ENCODE data around the gene ADAT3.

DNA sequence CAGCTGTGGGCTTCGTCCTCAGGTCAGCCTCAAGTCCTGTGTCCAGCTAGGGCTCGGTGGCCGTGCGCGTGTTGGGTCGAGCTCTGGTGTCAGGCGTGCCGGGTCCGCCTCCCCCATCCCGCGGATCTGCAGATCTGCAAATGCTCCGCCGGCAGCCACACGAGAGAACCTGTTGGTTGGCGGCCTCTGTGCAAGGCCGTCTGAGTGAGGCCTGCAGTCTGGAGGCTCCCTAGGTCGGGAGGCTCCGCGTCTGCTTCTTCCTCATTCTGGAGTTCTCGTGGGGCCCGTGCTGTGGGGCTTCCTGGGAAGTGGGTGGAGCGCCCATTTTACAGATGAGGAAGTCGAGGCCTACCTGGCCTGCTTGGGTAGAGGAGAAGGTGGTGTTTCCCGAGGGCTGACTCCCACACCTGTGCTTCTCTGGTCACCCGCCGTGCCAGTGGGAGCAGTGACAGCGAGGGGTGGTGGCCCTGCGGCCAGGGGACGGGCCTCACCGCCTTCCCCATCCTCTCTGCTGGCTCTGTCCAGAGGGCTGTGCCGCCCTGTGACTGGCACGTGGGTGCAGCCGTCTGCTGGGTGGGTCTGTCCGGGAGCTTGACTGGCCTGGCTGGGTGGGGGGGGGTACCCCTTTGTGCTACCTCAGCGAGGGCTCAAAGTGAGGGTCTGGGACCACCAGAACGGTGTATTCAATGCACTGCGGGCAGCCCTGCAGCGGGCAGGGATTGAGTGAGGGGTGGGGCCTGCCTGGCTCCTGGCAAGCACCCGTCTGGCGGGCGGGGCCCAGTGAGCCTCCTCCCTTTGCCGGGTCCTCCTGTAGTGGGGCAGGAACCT lies 39.1 kb downstream of the ADAT3 start:
- TF ChIP-seq, protein P1, sequence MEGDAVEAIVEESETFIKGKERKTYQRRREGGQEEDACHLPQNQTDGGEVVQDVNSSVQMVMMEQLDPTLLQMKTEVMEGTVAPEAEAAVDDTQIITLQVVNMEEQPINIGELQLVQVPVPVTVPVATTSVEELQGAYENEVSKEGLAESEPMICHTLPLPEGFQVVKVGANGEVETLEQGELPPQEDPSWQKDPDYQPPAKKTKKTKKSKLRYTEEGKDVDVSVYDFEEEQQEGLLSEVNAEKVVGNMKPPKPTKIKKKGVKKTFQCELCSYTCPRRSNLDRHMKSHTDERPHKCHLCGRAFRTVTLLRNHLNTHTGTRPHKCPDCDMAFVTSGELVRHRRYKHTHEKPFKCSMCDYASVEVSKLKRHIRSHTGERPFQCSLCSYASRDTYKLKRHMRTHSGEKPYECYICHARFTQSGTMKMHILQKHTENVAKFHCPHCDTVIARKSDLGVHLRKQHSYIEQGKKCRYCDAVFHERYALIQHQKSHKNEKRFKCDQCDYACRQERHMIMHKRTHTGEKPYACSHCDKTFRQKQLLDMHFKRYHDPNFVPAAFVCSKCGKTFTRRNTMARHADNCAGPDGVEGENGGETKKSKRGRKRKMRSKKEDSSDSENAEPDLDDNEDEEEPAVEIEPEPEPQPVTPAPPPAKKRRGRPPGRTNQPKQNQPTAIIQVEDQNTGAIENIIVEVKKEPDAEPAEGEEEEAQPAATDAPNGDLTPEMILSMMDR (conservative IDR thresholded peaks at IDR 0.05; ENCODE audit: low read length): no peak
- no peak for TF ChIP-seq EZH2phosphoT487 (IDR thresholded peaks at IDR 0.05; ENCODE audit: borderline replicate concordance, low read depth, low read length)

Data from OCI-LY7 (cell line).